Esophagus muscularis mucosa (tissue), 4 donors: ENCODE results near the gene SSBP4.

Experiments
- EP300 ChIP-seq: sonication (generic); formaldehyde crosslinking; IDR thresholded peaks from one replicate; pipeline ENCODE4 v1.6.1; 2017; ENCODE audit warnings: antibody characterized with exemption
- POLR2A ChIP-seq: fragments of 450-650 bp; IDR thresholded peaks from one replicate; pipeline ENCODE4 v1.6.1; 2017; ENCODE audit warnings: antibody characterized with exemption, moderate library complexity, mild to moderate bottlenecking, low read depth
- TF ChIP-seq, protein P1 (sequence below), 3 experiments: fragments of 200-600 bp in 2 of 3; fragments of 450-650 bp in 1 of 3; sonication (generic) in 2 of 3; IDR thresholded peaks; one replicate each; pipeline ENCODE4 v1.5.1; 2017 to 2019; ENCODE audit warnings: antibody characterized with exemption in 3 of 3, mild to moderate bottlenecking in 2 of 3, moderate library complexity in 1 of 3

DNA sequence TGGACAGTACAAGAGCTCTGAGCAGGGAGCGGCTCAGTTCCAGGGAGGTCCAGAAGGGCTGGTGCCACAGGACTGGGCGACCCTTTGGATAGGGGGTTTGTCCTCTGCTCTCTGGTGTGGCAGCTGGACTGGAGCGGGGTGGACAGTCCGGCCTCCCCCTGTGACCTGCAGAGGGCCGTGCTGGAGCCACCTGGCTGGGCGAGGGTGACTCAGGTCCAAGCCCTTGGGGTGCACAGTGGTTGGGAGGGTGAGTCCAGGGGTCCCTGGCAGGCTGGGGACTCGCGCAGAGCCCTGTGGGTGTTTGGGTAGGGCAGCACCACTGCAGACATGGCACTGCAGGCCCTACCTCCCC is 7.2 kb downstream of the SSBP4 start:
- TF ChIP-seq EP300 (no peak), POLR2A (no peak)
- TF ChIP-seq, protein P1, sequence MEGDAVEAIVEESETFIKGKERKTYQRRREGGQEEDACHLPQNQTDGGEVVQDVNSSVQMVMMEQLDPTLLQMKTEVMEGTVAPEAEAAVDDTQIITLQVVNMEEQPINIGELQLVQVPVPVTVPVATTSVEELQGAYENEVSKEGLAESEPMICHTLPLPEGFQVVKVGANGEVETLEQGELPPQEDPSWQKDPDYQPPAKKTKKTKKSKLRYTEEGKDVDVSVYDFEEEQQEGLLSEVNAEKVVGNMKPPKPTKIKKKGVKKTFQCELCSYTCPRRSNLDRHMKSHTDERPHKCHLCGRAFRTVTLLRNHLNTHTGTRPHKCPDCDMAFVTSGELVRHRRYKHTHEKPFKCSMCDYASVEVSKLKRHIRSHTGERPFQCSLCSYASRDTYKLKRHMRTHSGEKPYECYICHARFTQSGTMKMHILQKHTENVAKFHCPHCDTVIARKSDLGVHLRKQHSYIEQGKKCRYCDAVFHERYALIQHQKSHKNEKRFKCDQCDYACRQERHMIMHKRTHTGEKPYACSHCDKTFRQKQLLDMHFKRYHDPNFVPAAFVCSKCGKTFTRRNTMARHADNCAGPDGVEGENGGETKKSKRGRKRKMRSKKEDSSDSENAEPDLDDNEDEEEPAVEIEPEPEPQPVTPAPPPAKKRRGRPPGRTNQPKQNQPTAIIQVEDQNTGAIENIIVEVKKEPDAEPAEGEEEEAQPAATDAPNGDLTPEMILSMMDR (IDR thresholded peaks at IDR 0.05) = no peak
